Non-pigmented ciliary epithelial cell (primary cell): ENCODE measurements around the gene FEV.

Experiments used
- DNase-seq: peaks from one replicate; pipeline ENCODE4 v3.0.0-alpha.2; 2010; ENCODE audit warnings: low read depth

FEV gene

GRCh38 chr2:219017201-219017931 lies 32.4 kb upstream of the FEV start:
- DNase-seq = no peak

- DNase-seq = no peak
These were observed 31.7 kb upstream of the FEV start for GRCh38 chr2:219016721-219017120.

DNA sequence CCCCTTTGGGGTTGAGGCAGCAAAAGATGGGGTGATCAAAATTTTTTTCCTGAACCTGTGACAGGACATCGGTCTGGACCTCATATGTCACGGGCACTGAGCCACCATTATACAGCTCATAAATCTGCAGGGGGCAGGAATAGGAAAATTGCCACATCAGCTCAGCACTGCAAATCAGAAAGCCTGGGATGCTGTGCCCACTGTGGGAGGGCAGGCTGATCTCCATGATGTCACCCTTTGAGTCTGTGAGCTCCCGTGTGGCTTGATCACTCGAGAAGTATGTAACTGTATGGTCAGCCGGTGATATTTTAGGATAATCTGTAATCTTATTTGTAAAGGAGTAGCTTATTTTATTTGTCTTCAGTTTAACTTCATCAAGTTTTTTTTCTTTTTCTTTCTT lies 25.9 kb upstream of the FEV start:
- DNase-seq = no peak

- DNase-seq = no peak
These were observed 25.3 kb upstream of the FEV start for GRCh38 chr2:219010162-219010756.

GRCh38 chr2:219009294-219009693 lies 24.3 kb upstream of the FEV start:
- DNase-seq = no peak

DNA sequence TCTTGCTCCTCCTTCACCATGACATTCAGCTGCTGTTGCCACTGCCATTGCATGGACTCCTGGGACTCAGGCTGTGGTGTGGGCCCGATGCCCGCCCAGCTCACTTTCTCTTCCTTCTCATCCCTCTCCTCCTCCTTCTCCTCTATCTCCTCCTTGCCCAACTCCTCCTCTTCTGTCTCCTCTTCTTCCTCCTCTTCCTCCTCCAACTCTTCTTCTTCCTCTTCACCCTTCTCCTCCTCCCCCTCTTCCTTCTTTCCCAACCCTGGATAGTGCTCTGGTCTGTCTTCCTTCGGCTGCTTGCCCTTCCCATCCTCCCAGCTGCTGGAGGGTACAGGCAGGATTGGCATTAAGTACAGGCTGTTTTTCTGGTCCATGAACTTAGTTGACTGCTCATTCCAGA lies 19.0 kb upstream of the FEV start:
- no peak for DNase-seq

- no peak for DNase-seq
These were observed 18.3 kb upstream of the FEV start for GRCh38 chr2:219003267-219003634.

DNA sequence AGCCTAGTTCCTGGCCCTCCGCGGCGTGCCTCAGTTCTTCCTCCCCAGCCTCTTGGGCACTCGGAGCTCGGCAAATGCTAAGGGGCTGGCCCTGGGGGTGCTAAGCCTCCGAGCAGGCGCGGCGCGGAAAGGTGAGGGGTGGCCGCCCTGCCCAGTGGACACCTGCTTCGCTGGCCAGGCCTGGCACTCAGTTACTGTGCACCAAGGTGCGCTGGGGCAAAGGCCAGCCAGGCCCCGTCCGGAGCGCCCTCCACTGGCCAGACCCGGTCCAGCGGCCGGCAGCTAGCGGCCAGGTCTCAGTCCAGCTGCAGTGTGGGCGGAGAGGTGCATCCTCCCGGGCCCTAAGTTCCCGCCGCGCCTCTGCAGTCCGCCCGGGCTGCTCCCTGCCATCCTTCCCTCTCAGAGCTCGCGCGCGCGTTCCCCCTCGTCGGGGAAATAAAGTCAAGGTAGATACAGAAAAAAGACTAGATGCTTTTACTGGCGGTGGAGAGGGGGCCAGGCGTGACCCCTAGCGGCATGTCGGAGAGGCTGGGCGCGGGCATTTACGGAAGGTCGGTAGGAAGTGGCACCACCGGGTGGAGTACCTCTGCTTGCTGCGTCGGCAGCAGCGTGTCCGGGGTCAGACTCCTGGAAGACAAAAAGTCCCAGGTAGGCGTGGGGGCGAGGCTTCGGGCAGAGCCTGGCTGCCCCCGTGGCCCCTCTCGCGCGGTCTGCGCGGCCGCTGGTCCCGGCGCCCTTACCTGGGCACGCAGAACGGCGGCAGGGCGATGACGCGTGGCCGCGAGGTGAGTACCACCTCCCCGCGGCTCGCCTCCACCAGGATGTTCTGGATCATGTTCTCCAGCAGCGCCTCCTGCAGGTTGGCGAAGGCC lies 17.6 kb upstream of the FEV start:
- DNase-seq = no peak

DNA sequence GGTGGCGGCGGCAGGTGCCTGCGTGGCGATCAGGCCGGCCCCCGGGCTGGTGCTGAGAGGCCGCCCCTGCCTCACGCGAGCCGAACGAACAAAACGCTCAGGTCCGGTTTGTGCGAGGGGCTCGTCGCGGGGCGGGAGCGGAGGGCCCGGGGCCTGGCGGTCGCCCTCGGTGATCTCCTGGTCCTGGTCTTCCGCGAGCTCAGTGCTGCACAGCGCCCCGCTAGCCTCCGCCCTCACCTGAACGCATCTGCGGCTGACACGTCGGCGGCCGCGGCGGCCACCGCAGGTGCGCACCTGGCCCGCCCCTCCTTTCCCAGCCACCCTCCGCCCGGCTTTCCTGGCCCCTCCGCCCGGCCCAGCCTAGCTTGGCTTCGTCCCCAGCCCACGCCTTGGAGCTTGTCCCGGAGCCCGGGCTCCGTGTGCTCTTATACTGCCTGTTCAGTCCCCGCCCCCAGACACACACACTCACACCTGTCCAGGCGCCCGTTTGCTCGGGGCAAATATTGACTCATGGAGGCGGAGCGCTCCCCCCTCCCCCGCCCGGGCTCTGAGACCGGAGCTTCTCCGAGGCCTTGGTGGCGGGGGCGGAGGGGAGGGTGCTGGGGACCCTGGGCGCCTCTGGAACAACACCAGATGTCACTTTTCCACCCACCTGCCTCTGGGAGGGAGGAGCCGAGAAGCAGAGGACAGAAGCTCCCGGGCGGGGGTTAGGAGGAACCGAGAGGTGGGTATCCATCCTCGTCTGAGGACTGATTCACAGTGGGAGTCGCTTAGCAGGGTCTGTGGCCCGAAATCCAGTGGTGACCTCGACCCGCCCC lies 16.8 kb upstream of the FEV start:
- no peak for DNase-seq

DNA sequence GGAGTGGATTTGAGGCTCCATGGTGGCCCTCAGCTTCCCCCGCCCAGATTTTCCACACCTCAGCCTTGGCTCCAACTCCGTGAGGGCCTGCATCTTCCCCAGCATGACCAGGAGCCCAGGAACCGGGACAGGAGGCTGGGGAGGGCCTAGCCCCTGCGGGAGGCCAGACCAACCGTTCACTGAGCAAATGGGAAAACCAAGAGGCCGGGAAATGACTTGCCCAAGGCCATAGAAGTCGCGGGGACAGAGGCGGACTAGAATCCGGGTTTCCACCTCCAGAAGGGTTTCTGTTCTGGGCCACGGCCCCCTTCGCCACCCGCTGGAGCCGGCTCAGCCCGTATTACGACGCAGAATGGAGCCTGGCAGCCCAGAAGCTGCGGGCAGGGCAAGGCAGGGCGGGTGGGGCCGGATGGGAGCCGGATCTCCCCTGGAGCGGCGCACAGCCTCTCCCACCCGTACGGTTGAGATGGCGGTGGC lies 16.2 kb upstream of the FEV start:
- no peak for DNase-seq

- no peak for DNase-seq
These were observed 15.6 kb upstream of the FEV start for GRCh38 chr2:219000569-219000960.

DNA sequence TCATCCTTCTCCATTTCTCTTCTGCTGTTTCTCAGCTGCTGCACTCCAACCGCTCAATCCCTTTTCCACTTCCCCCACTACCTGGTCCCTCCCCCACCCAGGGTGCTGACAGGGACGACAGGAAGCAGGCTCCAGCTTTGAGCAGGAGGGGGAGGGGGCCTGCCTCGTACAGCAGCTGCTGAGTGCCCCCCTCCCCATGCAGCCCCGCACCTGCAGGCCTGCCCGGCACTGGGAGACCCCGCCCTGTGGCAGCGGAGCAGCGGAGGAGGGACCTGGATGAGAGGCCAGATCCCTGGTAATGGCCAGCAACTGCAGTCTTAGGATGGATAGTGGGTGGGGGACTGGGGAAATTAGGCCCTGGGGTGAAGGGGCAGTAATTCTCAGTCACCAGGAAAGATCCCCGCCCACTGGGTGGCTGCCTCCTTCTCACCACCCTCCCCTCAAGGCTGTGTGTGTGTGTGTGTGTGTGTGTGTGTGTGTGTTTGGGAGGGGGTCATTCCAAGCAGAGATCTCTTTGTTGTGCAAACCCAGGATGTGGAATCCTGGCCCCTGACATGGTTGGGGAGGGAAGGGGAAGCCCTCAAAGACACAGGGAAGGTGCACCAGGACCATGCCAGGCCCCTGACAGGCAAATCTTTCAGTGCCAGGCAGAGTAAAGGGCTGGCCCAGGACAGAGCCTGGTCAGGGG lies 15.0 kb upstream of the FEV start:
- DNase-seq = no peak

- no peak for DNase-seq
These were observed 14.3 kb upstream of the FEV start for GRCh38 chr2:218999021-218999880.

DNA sequence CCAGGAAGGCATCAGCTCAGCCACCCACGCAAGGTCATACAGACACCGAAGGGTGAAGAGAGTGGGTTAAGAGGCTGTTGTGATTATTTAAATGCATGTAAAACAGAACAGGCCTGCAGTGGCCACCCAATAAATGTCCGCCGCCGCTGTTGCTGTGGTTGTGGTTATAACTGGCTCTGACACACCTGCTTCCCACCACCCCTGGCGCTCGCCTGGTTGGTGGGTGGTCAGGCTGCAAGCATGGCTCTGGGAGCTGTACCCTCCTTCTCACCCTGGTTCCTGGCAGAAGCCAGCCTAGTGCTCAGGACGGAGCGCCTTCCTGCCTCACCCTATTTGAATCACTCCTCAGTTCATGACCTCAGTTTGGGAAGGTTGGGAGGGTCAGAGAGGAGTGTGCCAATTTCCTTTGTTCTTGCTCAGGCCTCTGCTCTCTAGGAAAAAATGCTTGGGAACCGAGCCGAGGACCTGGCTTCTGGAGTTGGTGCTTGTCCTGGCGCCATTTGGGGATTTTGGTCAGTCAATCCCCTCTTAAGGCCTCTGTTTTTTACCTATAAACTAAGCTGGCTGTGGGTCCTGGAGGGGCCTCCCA lies 13.5 kb upstream of the FEV start:
- no peak for DNase-seq

GRCh38 chr2:218997731-218998130 lies 12.7 kb upstream of the FEV start:
- DNase-seq = no peak

DNA sequence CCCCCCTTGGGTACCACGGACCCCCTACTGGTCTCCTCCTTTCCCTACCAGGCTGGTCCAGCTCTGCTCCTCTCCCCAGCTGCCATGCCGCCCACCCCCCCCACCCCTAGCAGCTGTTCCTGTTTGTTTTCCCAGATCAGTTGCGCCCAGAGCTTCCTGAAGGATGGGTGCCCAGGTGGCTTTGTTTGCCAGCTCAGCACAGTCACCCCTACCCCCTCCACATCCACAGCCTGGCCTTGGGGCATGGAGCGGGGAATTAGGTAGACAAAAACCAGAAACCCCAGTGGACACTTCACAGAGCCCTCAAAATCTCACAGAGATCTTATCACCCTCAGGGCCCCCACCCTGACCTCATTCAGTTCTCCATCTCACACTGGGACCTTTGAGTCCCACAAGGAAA lies 12.0 kb upstream of the FEV start:
- no peak for DNase-seq

DNA sequence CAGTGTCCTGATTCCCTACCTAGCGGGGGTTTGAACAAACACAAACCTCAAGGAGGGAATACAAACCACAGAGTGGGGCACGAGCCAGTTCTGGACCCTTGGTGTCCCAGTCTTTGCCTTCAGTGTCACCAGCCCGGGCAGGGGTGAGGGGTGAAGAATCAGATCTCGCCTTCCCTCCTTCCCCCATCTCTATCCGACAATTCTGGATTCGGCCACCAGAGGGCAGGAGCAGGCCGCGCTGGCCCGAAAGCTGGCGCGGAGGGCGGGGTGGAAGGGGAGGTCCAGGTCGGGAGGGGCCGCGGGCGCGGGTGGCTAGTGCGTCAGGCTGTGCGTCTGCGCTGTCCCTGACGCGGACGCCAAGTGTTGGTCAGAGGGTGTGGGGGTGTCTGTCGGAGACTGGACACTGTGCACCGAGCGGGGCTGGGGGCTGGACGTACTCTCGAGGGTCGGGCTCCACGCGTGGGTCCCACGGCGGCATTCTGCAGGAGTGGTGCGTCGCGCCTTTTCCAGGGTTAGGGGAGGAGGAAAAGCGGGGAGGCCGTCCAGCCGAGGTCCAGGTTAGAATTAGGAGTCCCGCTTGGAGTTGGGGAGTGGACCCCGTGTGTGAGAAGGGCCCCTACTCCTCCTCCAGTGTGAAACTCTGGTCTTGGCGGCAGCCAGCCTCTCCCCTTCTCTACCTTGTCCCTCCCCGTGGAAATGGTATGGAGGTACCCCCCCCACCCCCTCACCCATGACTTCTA lies 11.2 kb upstream of the FEV start:
- no peak for DNase-seq

GRCh38 chr2:218995561-218995960 lies 10.6 kb upstream of the FEV start:
- DNase-seq = no peak
